WTC11 (cell line): ENCODE measurements around the gene MTHFS. TPM values are rescaled to one million over a fixed set of nuclear protein-coding genes. Genes with fewer than 3 reads are reported as not detected.

ENCODE experiments used
- ATAC-seq: fragments of 200-7000 bp; cut with Tn5 transposase; 2 replicates; pipeline ENCODE4 v1.10.0; 2021; ENCODE audit warnings: mild to moderate bottlenecking, moderate library complexity
- CTCF ChIA-PET: fragments of 300-600 bp; sonication (Branson Sonifier 250); formaldehyde crosslinking; loops from one replicate; lab custom pipeline; 2021; ENCODE audit warnings: antibody characterized with exemption; lab: Charles Lee
- POLR2A ChIA-PET: fragments of 350-600 bp; sonication (Branson Sonifier 250); formaldehyde crosslinking; loops from one replicate; lab custom pipeline; 2021; ENCODE audit warnings: antibody characterized with exemption; lab: Charles Lee
- DNase-seq: peaks from one replicate; pipeline ENCODE4 v3.0.0; 2021; ENCODE audit warnings: low spot score
- H3K27ac Mint-ChIP-seq: 2 replicates; pipeline ENCODE4 v1.8.0; 2021; ENCODE audit warnings: mixed read lengths
- H3K27me3 Mint-ChIP-seq: 2 replicates; pipeline ENCODE4 v1.8.0; 2021; ENCODE audit warnings: low read depth, mild to moderate bottlenecking, moderate library complexity, mixed read lengths
- H3K36me3 Mint-ChIP-seq: 2 replicates; pipeline ENCODE4 v1.8.0; 2021; ENCODE audit warnings: mixed read lengths
- H3K4me1 Mint-ChIP-seq: 2 replicates; pipeline ENCODE4 v1.8.0; 2022; ENCODE audit warnings: mixed read lengths
- H3K4me3 Mint-ChIP-seq: 2 replicates; pipeline ENCODE4 v1.8.0; 2021; ENCODE audit warnings: mild to moderate bottlenecking, moderate library complexity, mixed read lengths
- H3K9me3 Mint-ChIP-seq: 2 replicates; pipeline ENCODE4 v1.8.0; 2021; ENCODE audit warnings: mixed read lengths
- CDX4 ChIP-seq: fragments of 250-450 bp; sonication (Bioruptor Pico); IDR thresholded peaks from 2 replicates; pipeline ENCODE4 v1.9.0; 2021; ENCODE audit warnings: moderate library complexity, mild to moderate bottlenecking, inconsistent platforms, borderline replicate concordance
- E2F4 ChIP-seq: sonication (generic); formaldehyde crosslinking; IDR thresholded peaks from 2 replicates; pipeline ENCODE4 v1.8.1; 2022; ENCODE audit warnings: low read depth, mild to moderate bottlenecking, moderate library complexity, missing genetic modification reagents, borderline replicate concordance
- E2F5 ChIP-seq: sonication (generic); formaldehyde crosslinking; IDR thresholded peaks from 2 replicates; pipeline ENCODE4 v1.8.1; 2022; ENCODE audit warnings: mild to moderate bottlenecking, moderate library complexity, missing genetic modification reagents
- ELF4 ChIP-seq: sonication (generic); formaldehyde crosslinking; IDR thresholded peaks from 2 replicates; pipeline ENCODE4 v1.8.1; 2022; ENCODE audit warnings: low read depth, mild to moderate bottlenecking, moderate library complexity, missing genetic modification reagents
- EMX1 ChIP-seq: fragments of 250-450 bp; sonication (Bioruptor Pico); IDR thresholded peaks from 2 replicates; pipeline ENCODE4 v1.8.0; 2021; ENCODE audit warnings: mild to moderate bottlenecking
- IRF2 ChIP-seq: sonication (generic); formaldehyde crosslinking; IDR thresholded peaks from 2 replicates; pipeline ENCODE4 v1.8.0; 2022; ENCODE audit warnings: low read depth, missing genetic modification reagents, borderline replicate concordance
- MAX ChIP-seq: sonication (generic); formaldehyde crosslinking; IDR thresholded peaks from 2 replicates; pipeline ENCODE4 v1.8.0; 2022; ENCODE audit warnings: mild to moderate bottlenecking, missing genetic modification reagents
- NFE2L1 ChIP-seq: sonication (generic); formaldehyde crosslinking; IDR thresholded peaks from 2 replicates; pipeline ENCODE4 v1.8.1; 2023; ENCODE audit warnings: missing genetic modification reagents
- NR1H2 ChIP-seq: sonication (generic); formaldehyde crosslinking; IDR thresholded peaks from 2 replicates; pipeline ENCODE4 v1.9.0; 2021; ENCODE audit warnings: mild to moderate bottlenecking, moderate library complexity, missing genetic modification reagents
- NR2C2 ChIP-seq: sonication (generic); formaldehyde crosslinking; IDR thresholded peaks from 2 replicates; pipeline ENCODE4 v1.8.0; 2022; ENCODE audit warnings: mild to moderate bottlenecking, missing genetic modification reagents
- RELA ChIP-seq: sonication (generic); formaldehyde crosslinking; IDR thresholded peaks from 2 replicates; pipeline ENCODE4 v1.8.1; 2022; ENCODE audit warnings: missing genetic modification reagents, mild to moderate bottlenecking, borderline replicate concordance
- TCF7 ChIP-seq: sonication (generic); formaldehyde crosslinking; IDR thresholded peaks from 2 replicates; pipeline ENCODE4 v1.8.0; 2022; ENCODE audit warnings: mild to moderate bottlenecking, low read depth, missing genetic modification reagents, moderate library complexity
- TEAD4 ChIP-seq: sonication (generic); formaldehyde crosslinking; IDR thresholded peaks from 2 replicates; pipeline ENCODE4 v1.8.0; 2022; ENCODE audit warnings: mild to moderate bottlenecking, missing genetic modification reagents
- TP53 ChIP-seq: sonication (generic); formaldehyde crosslinking; IDR thresholded peaks from 2 replicates; pipeline ENCODE4 v1.8.1; 2023; ENCODE audit warnings: mild to moderate bottlenecking, missing genetic modification reagents
- USF2 ChIP-seq: sonication (generic); formaldehyde crosslinking; IDR thresholded peaks from 2 replicates; pipeline ENCODE4 v1.8.1; 2023; ENCODE audit warnings: mild to moderate bottlenecking, missing genetic modification reagents, moderate library complexity
- ZBTB43 ChIP-seq: sonication (generic); formaldehyde crosslinking; IDR thresholded peaks from 2 replicates; pipeline ENCODE4 v1.8.1; 2023; ENCODE audit warnings: mild to moderate bottlenecking, missing genetic modification reagents
- ZNF138 ChIP-seq: sonication (generic); formaldehyde crosslinking; conservative IDR thresholded peaks from 2 replicates; pipeline ENCODE4 v1.8.1; 2022; ENCODE audit warnings: mild to moderate bottlenecking, moderate library complexity, missing genetic modification reagents
- ZNF232 ChIP-seq: sonication (generic); formaldehyde crosslinking; IDR thresholded peaks from 2 replicates; pipeline ENCODE4 v1.8.0; 2022; ENCODE audit warnings: mild to moderate bottlenecking, missing genetic modification reagents
- ZSCAN18 ChIP-seq: fragments of 250-450 bp; sonication (Bioruptor Pico); IDR thresholded peaks from 2 replicates; pipeline ENCODE4 v2.1.2; 2022; ENCODE audit warnings: mild to moderate bottlenecking, moderate library complexity
- total RNA-seq: library from RNA; stranded (reverse); gene quantifications from 3 replicates; pipeline ENCODE4 v1.2.3, GENCODE V29; 2021

The MTHFS gene
- total RNA-seq, 1 experiment from 2014 or later: 24.8 TPM

GRCh38 chr15:79837846-79838245 is 59.0 kb downstream of the MTHFS start:
- no peak for DNase-seq
- no peaks in the 10 kb centered on the region for H3K27me3 Mint-ChIP-seq
- CTCF ChIA-PET: no interaction called here
- no peak for TF ChIP-seq ZSCAN18 (CRISPR knock-in tag)
- TF ChIP-seq NFE2L1: no peak
- no peak for TF ChIP-seq RELA
- TF ChIP-seq MAX (CRISPR knock-in tag): no peak
- TF ChIP-seq NR2C2 (CRISPR knock-in tag): no peak
- TF ChIP-seq ZNF138 (CRISPR knock-in tag): no peak
- TF ChIP-seq TP53 (CRISPR knock-in tag): no peak
- TF ChIP-seq ELF4: no peak
- TF ChIP-seq, all 79 proteins: peak for 0
- Mint-ChIP-seq H3K4me1 (peaks cover 2% of the 10 kb centered on the region; the same call in 1 of the 2 replicates), H3K27ac (no peak overlapping the region), H3K4me3 (no peak overlapping the region), H3K36me3 (peaks cover 17% of the 10 kb centered on the region), H3K9me3 (no peaks in the 10 kb centered on the region)
- POLR2A ChIA-PET: no interaction called here
- no peak for ATAC-seq

GRCh38 chr15:79834495-79834894 is 62.3 kb downstream of the MTHFS start:
- POLR2A ChIA-PET: no interaction called here
- no peak overlapping the region for H3K27ac Mint-ChIP-seq
- H3K4me1 Mint-ChIP-seq: peaks cover 2% of the 10 kb centered on the region; the same call in 1 of the 2 replicates
- TF ChIP-seq CDX4 (CRISPR knock-in tag): no peak
- TF ChIP-seq NR1H2 (CRISPR knock-in tag): no peak
- no peak for TF ChIP-seq ZNF232
- no peak for TF ChIP-seq IRF2 (CRISPR knock-in tag)
- TF ChIP-seq E2F4 (CRISPR knock-in tag): no peak
- no peak for TF ChIP-seq USF2
- no peak for TF ChIP-seq E2F5 (CRISPR knock-in tag)
- TF ChIP-seq ZBTB43 (CRISPR knock-in tag): no peak
- no peak for TF ChIP-seq TCF7 (CRISPR knock-in tag)
- TF ChIP-seq TEAD4: no peak
- TF ChIP-seq EMX1 (CRISPR knock-in tag): no peak
- no peak overlapping the region for H3K4me3 Mint-ChIP-seq
- ATAC-seq (no peak), DNase-seq (no peak)
- no peaks in the 10 kb centered on the region for H3K9me3 Mint-ChIP-seq
- peaks cover 18% of the 10 kb centered on the region for H3K36me3 Mint-ChIP-seq
- H3K27me3 Mint-ChIP-seq: no peaks in the 10 kb centered on the region
- CTCF ChIA-PET: interaction anchor here (1.2 kb wide), 1 partner anchor 454 kb away, joined by 3 read pairs; no protein-coding TSS in a partner anchor
